ENCODE results near the gene OPRM1.

The OPRM1 gene

DNA sequence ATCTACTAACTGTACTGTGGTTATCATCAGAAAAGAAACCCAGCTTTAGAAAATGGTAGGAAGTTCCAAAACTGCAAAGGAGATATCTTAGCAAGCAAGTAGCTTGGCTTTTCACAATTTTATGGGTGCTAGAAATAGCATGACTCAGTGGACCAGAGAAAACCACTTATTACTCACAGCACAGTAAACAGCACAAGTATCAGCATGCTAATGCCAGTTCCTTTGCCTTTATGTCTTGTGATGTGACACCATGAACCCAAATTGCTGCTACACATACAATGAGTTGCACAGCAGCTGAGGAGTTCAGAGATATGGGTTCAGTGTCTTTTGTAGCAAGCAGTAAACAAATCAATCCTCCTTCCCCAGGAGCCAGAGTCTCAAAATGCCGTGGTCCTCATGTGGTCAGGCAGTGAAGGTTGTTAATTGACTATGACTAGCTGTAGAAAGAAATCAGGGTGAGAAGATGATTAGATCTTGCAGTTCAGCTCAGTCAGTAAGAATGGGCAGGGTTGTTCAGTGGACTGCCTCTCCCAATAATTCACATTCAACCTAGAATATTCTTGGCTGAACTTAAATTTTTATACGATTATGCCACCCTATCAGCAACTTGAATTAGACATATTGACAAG is 73.3 kb downstream of the OPRM1 start:
- H3K36me3 ChIP-seq (replicated peaks; ENCODE audit: low read depth, low read length), result no peaks in the 10 kb centered on the region
- no peak overlapping the region for H3K27ac ChIP-seq (ENCODE audit: low read length)

DNA sequence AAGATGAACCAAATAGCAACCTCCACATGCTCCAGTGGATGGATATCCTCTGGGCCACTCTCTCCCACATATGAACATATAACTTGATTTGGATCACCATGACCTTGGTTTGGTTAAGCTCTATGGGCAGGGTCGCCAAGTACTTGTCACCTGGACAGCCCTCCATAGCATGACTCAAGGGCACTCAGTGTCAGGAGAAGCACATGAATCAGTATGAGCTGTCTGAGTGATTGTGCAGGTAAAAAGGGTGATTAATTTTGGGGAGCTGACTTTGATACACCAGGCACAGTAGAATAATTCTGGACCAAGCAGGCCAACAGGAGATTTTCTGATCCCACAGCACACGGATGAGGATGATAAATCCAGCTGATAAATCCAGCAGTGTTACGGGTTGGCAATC is 74.4 kb downstream of the OPRM1 start:
- H3K4me1 ChIP-seq (ENCODE audit: low read length), result no peaks in the 10 kb centered on the region
- TF ChIP-seq EZH2phosphoT487 (IDR thresholded peaks at IDR 0.05; ENCODE audit: low read depth), result no peak
- TF ChIP-seq, protein P1, sequence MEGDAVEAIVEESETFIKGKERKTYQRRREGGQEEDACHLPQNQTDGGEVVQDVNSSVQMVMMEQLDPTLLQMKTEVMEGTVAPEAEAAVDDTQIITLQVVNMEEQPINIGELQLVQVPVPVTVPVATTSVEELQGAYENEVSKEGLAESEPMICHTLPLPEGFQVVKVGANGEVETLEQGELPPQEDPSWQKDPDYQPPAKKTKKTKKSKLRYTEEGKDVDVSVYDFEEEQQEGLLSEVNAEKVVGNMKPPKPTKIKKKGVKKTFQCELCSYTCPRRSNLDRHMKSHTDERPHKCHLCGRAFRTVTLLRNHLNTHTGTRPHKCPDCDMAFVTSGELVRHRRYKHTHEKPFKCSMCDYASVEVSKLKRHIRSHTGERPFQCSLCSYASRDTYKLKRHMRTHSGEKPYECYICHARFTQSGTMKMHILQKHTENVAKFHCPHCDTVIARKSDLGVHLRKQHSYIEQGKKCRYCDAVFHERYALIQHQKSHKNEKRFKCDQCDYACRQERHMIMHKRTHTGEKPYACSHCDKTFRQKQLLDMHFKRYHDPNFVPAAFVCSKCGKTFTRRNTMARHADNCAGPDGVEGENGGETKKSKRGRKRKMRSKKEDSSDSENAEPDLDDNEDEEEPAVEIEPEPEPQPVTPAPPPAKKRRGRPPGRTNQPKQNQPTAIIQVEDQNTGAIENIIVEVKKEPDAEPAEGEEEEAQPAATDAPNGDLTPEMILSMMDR (IDR thresholded peaks at IDR 0.05; ENCODE audit: low read depth, low read length), result no peak
- no peaks in the 10 kb centered on the region for H3K36me3 ChIP-seq (replicated peaks; ENCODE audit: low read depth, low read length)
- no peak overlapping the region for H2AFZ ChIP-seq (ENCODE audit: low read depth, low read length)
- H4K20me1 ChIP-seq (ENCODE audit: insufficient read depth, low read length), result no peaks in the 10 kb centered on the region
- 0 out of 2 replicates have a peak, but pooled peaks cover 3% of the 10 kb centered on the region for H3K27me3 ChIP-seq (ENCODE audit: low read depth, low read length)
- H3K27ac ChIP-seq (ENCODE audit: low read length), result no peak overlapping the region
- H3K9me3 ChIP-seq (ENCODE audit: insufficient read depth, low read length), result no peaks in the 10 kb centered on the region
- no peak overlapping the region for H3K4me2 ChIP-seq (ENCODE audit: low read length)
- H3K4me3 ChIP-seq (ENCODE audit: low read length), result no peak overlapping the region
- no peaks in the 10 kb centered on the region for H3K79me2 ChIP-seq (ENCODE audit: low read length)
- no peak overlapping the region for H3K9ac ChIP-seq (ENCODE audit: low read length)

More for the DNA sequence above, 73.3 kb downstream of the OPRM1 start:
- TF ChIP-seq, protein P1 (IDR thresholded peaks at IDR 0.05; ENCODE audit: low read depth, low read length), result no peak
- TF ChIP-seq EZH2phosphoT487 (IDR thresholded peaks at IDR 0.05; ENCODE audit: low read depth), result no peak
- no peak overlapping the region for H3K9ac ChIP-seq (ENCODE audit: low read length)
- no peaks in the 10 kb centered on the region for H3K9me3 ChIP-seq (ENCODE audit: insufficient read depth, low read length)
- no peaks in the 10 kb centered on the region for H3K4me1 ChIP-seq (ENCODE audit: low read length)
- no peak overlapping the region for H2AFZ ChIP-seq (ENCODE audit: low read depth, low read length)
- 0 out of 2 replicates have a peak, but pooled peaks cover 3% of the 10 kb centered on the region for H3K27me3 ChIP-seq (ENCODE audit: low read depth, low read length)
- H3K4me3 ChIP-seq (ENCODE audit: low read length), result no peak overlapping the region
- H4K20me1 ChIP-seq (ENCODE audit: insufficient read depth, low read length), result no peaks in the 10 kb centered on the region
- H3K4me2 ChIP-seq (ENCODE audit: low read length), result no peak overlapping the region
- H3K79me2 ChIP-seq (ENCODE audit: low read length), result no peaks in the 10 kb centered on the region

DNA sequence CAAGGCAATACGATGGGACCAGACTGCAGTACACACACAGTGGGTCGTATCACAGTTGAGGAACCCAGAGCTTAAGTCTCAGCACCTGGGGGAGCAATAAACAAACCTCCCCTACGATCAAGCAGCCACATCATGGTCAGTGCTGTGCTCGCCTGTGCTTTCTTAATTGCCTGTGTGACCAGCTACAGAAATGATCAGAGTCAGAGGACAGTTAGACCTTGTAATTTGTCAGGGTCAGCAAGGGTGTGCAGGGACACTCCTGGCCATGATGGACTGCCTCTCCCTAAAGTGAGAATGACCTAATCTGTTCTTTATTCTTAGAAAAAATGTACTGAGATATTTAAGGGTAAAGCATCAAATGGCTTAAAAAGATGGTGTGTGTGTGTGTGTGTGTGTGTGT is 78.4 kb downstream of the OPRM1 start:
- H2AFZ ChIP-seq (ENCODE audit: low read depth, low read length), result no peak overlapping the region
- H3K79me2 ChIP-seq (ENCODE audit: low read length), result no peaks in the 10 kb centered on the region
- TF ChIP-seq EZH2phosphoT487 (IDR thresholded peaks at IDR 0.05; ENCODE audit: low read depth), result no peak
- TF ChIP-seq, protein P1 (IDR thresholded peaks at IDR 0.05; ENCODE audit: low read depth, low read length), result no peak
- H3K27ac ChIP-seq (ENCODE audit: low read length), result no peak overlapping the region
- H3K27me3 ChIP-seq (ENCODE audit: low read depth, low read length), result peaks cover 2% of the 10 kb centered on the region; the same call in 1 of the 2 replicates
- no peak overlapping the region for H3K9ac ChIP-seq (ENCODE audit: low read length)
- no peaks in the 10 kb centered on the region for H3K36me3 ChIP-seq (replicated peaks; ENCODE audit: low read depth, low read length)
- no peak overlapping the region for H3K4me3 ChIP-seq (ENCODE audit: low read length)
- no peaks in the 10 kb centered on the region for H3K4me1 ChIP-seq (ENCODE audit: low read length)
- H3K9me3 ChIP-seq (ENCODE audit: insufficient read depth, low read length), result no peaks in the 10 kb centered on the region
- H4K20me1 ChIP-seq (ENCODE audit: insufficient read depth, low read length), result no peaks in the 10 kb centered on the region
- H3K4me2 ChIP-seq (ENCODE audit: low read length), result no peak overlapping the region

DNA sequence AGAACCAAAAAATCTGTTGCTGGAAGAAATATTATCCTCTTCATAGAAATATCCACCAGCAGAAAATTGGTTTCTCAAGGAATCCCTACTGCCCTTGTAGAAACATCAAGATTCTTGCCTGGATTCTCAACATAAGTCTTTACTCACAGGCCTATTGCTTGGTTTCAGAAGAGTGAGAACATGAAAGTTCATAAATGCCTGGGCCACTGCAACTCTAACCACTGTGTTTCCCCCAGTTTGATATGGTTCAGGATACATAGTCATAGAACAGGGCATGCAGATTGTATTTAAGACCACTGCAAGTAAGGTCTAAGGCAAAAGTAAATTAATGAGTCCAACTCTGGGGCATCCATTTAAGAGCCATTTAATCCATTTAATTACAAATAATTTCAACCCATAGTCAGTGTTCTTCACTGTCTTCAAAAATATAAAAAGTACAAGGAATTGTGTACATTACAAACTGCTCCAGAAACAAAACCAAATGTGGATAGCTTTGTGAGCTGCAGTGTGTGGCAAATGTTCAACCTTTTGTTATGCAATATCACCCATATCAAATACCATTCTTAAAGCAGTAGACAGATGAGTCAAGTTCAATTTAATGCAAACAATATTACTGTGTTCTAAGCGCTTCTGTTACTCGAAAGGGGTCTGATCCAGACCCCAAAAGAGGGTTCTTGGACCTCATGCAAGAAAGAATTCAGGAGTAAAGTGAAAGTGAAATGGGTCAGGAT is 83.3 kb downstream of the OPRM1 start:
- TF ChIP-seq, protein P1 (IDR thresholded peaks at IDR 0.05; ENCODE audit: low read depth, low read length), result no peak
- no peak for TF ChIP-seq EZH2phosphoT487 (IDR thresholded peaks at IDR 0.05; ENCODE audit: low read depth)
- Histone ChIP-seq H3K36me3 (replicated peaks; ENCODE audit: low read depth, low read length) (no peaks in the 10 kb centered on the region), H3K27me3 (ENCODE audit: low read depth, low read length) (peaks cover 2% of the 10 kb centered on the region; the same call in 1 of the 2 replicates), H3K9ac (ENCODE audit: low read length) (no peak overlapping the region), H3K4me1 (ENCODE audit: low read length) (0 out of 2 replicates have a peak, but pooled peaks cover 3% of the 10 kb centered on the region), H3K9me3 (ENCODE audit: insufficient read depth, low read length) (no peaks in the 10 kb centered on the region), H2AFZ (ENCODE audit: low read depth, low read length) (no peak overlapping the region), H3K4me3 (ENCODE audit: low read length) (no peak overlapping the region), H3K27ac (ENCODE audit: low read length) (no peak overlapping the region), H3K79me2 (ENCODE audit: low read length) (no peaks in the 10 kb centered on the region), H3K4me2 (ENCODE audit: low read length) (no peak overlapping the region), H4K20me1 (ENCODE audit: insufficient read depth, low read length) (no peaks in the 10 kb centered on the region)

All from OCI-LY3 (cell line).